ENCODE data around the gene MRPL53.
"Not testable (repeated sequence)": the region's sequence is repeated elsewhere in the genome, so short reads cannot be mapped to it uniquely, and the experiment has no call there.

The MRPL53 gene

DNA sequence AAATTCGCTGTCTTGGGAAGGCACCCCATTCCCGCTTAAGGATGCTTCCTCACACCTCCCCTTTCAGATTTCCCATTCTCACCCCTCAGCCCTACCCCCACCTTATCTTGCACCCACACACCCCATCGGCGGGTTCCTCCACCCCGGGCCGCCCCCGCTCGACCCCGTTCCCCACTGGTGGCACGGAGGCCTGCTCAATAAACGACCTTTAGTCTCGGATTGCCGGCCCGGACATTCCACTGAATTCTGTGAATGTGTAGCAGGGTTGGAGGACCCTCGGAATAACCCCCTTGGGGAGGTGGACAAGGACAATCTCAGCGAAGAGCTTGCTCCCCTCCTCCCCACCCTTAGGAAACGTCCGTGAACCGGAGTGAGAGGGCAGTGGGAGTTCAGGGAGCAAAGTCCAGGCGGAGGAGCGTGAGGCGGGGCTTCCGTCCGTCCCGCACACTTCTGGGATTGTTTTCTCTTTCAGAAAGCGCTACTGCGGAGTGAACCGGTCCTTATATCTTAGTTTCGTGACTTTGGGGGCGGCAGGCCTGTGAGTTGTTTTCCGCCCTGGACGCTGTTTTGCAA is 29.8 kb upstream of the MRPL53 start:
- DNase-seq = no peak

DNA sequence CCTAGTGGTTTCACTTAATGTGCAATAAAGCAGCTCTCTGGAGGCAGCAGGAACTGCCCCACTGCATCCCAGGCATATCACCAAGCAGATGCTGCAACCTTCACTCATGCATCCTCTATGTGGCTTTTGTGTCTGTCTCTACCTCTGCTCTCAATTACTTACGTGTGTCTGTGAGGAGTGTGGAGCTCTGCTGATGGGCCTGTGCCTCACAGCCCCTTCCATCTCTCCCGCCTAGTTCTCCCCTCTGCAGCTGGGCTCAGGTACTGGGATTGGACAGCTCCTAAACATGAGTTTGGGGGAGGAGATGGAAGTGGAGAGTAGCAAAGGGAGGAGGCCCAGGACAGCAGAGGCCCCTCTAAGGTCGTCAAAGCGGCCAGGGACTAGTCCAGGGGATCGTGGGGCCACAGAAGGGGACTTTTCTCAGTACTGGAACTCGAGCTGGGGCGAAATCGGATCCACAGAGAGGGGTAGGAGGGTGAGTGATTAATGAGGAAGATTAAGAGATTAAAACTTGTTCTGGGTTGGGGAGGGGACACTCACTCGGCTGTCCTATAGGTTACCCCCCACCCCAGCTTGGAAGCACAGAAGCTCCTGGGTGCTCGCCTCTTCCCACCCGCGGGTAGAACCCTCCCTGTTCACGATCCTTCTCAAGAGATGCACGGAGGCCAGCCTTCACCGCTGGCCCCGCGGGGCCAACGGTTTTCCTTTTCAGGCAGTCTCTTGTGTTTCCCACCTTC is 29.0 kb upstream of the MRPL53 start:
- DNase-seq = no peak

DNA sequence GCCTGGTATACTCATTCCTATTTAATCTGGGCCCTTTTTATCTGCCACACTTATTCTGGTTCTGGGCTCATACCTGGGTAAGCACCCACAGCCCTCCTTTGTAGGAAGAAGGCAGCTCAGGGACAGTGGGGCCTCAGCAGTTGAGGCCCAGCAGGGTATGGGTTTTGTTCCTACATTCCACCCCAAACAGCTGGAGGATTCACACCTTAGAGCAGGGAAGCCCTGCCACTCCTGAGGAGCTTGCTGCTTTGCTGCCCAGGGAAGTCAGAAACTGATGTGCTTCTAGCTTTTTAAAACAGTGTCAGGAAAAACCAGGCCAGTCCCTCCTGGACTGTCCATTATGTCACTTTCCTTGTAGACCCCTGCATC is 28.1 kb upstream of the MRPL53 start:
- no peak for DNase-seq

DNA sequence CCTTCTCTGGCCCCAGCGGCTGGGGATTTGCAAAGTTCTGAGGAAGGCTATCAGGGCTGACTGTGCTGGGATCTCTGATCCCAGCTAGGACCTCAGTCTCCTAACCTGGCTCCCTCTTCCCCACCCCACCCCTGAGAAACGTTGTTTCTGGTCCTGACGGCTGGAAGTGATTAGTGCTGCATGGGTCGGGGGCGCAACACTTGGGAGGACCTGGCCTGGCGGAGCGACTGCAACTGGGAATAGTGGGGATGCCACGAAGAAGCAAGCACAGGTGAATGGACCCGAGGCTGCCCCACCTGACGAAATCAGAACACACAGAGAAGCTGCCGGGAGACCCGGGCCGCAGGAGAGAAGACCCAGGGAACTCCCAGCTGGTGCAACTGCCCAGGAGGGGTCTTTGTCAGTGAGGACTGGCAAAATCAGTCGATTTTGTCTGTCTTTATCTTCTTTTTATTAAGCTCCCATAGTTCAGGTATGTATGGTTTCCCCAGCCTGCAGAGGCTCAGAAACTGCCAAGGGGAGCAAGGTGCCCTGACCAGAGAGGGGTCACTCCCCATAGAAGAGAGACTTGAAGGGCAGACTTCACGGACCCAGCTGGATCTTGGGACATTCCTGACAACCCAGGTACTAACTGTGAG is 27.6 kb upstream of the MRPL53 start:
- DNase-seq = no peak

DNA sequence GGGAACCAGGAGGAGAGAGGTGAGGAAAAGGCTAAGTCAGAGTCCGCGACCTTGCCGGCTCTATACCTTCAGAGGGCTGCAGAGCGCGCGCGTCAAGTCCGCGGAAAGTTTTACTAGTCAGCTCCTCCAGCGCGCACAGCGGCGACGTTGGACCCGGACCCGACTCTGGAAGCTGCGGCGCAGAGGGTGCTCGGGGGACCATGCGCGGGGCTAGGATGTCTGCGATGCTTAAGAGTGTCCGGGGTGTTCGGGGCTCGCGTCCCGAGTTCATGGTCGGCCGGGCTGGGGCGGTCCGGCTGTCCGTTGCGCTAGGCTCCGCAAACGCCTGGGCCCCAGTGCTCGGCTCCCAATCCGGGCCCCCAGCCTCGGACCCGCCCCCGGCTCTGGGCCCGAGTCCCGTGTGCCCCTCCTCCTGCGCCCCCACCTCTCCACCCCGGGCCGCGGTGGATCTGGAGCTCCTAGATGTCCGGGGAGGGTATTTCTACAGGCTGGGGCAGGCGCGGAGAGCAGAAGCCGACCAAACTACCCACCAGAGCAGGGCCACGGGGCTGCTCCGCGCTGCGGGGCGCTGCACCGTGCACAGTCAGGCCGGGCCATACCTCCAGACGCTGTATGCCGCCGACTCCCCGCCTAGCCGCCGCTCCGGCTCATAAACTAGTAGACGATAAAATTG is 26.9 kb upstream of the MRPL53 start, which contains the start of gene LBX2:
TSS of gene LBX2 (minus strand) at position 337 of the 673 bp plus-strand sequence. CDS start at position 271, 66 bp downstream.
- DNase-seq = no peak

DNA sequence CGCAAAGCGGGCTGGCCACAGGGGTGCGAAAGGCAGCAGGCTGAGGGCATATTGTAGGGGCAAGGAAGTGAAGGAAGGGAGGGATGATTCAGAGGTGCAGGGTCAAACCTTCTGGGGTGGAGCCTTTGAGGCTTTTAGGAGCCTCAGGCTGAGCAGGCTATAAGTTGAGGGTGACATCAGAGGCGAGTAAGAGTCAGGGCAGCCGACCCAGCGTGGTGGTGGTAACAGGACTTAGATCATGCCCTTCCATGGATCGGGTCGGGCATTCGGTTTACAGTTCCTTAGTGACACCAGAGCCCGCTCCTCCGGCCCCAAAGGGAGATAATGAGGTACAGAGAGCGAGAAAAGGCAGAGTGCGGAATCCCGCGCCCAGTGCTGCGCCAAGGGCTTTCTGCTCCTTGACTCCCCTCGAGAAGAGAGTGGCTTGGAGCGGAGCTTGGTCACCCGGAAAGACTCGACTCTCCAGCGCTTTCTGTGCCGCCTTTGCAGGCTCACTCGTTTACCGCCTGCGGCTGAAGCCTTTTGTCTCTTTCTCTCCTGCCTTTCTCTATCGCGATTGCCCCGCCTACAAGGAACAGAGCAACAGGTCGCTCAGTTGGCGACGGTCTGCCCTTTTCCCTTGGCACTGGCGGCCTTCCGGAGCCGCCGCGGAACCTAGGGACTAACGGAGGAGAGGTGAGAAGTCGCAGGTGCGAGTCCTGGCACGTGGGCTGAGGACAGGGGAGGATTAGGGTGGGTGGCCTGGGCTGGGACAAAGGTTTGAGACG is 26.2 kb upstream of the MRPL53 start:
- no peak for DNase-seq

DNA sequence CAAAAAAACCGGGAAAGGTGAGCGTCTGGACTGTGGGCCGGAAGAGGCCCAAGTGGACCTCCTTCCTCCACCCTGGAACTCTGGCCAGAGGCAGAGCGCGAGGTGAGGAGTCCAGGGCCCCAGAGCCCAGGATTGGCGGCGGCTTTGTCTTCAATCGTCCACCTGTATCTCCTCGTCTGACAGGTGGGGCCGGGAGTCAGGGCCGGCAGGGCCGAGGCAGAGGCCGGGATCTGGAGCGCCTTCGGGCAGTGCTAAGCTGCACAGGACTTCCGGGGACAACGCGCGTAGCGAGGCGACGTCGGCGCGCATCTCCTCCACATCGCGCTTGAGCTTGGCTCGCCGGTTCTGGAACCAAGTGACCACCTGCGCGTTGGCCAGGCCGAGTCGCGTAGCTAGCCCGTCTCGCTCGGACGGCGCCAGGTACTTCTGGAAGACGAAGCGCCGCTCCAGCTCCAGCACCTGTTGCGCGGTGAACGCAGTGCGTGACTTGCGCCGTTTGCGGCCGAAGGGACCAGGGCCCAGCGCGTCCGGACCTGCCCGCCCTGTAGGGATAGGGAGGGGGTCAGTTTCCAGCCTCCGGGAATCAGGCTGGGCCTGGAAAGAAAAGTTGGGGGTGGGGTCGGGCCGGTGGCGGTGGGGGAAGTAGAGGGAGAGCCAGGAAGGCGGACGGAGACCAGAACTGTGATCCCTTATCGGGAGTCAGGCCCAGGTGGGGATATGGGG is 25.5 kb upstream of the MRPL53 start:
- DNase-seq = no peak

DNA sequence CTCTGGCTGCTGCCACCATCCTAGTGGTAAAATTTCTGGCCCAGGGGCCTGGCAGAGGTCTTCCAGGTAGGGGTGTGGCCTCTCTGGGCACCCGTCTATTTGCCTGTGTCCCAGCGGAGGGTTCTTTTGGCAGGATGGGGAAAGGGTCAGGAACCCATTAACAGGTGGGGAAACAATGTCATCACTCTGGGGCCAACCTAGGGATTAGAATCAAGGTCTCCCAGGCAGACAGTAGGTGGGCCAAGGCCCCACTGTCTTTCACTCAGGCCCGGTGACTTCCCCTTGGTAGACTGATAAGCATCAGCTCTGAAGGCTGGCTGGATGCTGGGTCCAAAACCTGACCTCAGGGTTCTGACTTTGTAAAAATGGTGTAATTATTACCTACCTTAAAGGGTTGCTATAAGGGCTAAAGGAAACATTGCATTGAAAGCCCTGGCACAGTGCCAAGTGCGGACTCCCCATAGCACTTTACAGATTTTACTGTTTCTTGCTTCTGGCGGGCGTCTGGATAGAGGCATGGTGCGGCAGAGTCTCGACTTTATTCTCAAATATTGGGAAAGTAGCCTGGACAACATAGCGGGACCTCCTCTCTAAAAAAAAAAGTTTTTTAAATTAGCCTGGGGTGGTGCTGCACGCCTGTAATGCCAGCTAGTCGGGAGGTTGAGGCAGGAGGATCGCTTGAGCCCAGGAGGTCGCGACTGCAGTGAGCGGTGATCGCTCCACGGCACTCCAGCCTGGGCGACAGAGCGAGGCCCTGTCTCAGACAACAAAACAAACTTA is 24.7 kb upstream of the MRPL53 start:
- no peak for DNase-seq

DNA sequence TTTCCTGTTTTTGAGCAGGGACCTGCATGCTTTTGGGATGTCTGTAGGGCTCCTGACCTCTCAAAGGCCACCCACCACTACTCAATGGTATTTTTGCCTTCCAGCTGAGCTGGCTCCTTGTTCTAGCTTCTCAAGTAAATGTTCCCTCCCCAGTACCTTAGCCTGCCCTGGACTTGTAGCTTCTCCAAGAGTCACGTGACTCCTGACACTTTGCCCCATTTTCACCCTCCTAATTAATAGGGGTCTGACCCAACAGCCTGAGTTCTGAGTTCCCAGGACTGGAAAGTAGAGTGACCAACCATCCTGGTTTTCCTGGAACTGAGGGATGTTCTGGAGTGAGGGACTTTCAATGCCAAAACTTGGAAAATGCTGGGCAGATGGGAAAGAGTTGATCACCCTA is 23.0 kb upstream of the MRPL53 start:
- DNase-seq = no peak

DNA sequence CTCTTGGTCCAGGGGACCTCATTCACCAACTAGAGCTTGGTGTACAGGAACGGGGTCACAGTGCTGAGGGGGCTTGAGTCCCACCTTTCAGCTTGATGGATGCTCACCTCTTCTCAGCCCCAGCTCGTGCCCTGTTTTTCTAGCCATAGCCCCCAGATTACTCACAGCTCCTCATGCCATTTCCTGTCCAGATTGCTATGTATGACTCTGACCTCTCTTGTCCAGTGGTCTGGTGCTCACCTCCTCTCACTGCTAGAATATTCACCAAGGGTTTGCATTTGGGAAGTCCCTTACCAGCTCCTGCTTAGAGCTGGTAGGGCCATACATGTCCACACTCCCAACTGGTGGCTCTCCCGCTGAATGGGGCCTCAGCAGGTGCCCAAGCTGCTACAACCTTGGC is 21.1 kb upstream of the MRPL53 start:
- no peak for DNase-seq

DNA sequence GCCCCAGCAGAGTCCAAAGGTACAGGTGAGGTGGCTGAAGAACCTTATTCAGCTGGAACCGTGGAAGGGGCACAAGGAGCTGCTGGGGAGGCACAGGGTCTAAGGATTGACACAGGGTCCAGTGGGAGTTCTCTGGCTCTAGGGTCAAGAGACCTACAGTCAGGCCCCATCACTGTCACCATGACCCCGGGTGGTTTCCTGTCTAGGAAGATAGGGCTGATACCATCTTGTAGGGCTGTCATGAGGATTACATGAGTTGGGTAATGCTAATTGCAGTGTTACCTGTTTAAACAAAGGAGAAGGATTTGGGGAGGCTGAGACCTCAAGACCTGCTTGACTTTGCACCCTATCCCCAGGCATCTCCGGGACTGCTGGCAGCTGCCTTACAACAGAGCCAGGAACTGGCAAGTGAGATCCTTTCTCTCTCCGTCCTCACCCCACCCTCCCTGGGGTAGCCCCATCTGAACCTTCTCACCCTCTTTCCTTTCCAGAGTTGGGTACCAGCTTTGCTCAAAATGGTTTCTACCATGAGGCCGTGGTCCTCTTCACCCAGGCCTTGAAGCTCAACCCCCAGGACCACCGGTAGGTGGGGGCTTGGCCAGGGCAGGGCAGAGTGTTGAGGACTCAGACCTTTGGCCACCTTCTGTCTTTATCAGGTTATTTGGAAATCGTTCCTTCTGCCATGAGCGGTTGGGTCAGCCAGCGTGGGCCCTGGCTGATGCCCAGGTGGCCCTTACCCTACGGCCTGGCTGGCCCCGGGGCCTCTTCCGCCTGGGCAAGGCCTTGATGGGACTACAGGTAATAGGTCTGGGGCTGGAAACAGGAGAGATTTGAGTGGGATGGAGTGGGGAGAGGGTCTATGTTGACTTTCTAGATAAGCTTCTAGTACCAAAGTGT is 19.4 kb upstream of the MRPL53 start:
- DNase-seq = no peak

DNA sequence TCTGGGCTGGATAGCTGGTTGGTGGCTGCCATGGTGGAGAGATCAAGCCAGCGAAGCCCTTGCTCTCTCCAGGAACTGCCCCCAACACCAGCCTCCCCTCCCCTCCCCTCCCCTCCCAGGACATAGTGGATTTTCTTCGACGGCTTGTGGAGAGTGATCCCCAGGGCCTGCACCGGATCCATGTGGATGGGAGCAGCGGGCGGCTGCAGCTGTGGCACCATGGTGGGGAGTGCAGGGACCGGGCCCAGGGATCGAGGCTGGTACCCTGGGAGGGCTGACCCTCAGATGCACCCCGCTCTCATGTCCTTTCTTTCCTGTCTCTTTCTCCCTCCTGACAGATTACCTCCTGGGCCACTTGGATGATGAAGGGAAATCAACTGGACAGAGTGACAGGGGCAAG is 17.4 kb upstream of the MRPL53 start:
- no peak for DNase-seq

DNA sequence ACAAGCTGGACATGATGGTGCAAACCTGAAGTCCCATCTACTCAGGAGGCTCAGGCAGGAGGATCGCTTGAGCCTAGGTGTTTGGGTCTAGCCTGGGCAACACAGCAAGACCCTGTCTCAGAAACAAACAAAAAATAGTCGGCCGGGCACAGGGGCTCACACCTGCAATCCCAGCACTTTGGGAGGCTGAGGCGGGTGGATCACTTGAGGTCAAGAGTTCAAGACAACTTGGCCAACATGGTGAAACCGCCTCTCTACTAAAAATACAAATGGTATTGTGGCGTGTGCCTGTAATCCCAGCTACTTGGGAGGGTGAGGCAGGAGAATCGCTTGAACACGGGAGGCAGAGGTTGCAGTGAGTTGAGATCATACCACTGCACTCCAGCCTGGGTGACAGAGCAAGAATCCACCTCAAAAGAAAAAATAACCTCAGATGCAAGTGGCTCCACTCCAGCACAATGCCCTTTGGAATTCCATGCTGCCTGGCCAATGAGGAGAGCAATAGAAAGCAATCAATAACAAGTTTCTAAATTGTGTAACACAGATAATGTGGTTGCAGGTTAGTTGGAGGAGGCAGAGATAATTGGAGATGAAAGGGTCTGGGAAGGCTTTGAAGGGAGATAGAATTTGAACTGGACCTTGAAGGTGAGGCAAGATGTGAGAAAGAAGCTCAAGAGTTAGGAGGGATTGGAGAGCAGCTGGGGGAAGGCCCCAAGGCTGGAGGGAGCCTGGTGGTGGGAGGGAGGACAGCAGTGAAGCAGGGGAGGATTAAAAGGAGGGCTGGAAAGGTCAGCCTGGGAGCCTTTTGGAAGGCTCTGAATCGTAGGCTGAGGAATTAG is 16.4 kb upstream of the MRPL53 start:
- no peak for DNase-seq

DNA sequence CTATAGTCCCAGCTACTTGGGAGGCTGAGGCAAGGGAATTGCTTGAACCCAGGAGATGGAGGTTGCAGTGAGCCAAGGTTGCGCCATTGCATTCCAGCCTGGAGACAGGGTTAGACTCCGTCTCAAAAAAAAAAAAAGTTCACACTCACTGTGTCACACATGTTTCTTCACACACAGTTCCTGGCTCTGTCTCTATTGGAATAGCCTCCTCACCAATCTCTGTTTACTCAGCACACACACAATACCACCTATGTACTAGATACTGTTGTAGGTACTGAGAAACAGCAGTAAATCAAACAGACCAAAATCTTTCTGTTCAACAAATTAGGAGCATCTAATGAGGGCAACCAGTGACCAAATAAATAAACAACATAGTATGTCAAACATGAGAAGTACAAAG is 13.7 kb upstream of the MRPL53 start:
- no peak for DNase-seq

DNA sequence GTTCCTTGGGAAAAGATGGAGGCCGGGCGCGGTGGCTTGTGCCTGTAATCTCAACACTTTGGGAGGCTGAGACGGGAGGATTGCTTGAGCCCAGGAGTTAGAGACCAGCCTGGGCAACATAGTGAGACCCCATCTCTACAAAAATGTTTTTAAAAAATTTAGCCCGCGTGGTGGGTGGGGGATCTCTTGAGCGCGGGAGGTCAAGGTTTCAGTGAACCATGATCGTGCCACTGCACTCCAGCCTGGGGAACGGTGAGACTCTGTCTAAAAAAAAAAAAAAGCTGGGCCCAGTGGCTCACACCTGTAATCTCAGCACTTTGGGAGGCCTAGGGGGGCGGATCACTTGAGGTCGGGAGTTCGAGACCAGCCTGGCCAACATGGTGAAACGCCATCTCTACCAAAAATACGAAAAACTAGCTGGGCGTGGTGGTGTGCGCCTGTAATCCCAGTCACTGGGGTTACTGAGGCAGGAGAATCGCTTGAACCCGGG is 11.2 kb upstream of the MRPL53 start:
- DNase-seq = not testable (repeated sequence)

DNA sequence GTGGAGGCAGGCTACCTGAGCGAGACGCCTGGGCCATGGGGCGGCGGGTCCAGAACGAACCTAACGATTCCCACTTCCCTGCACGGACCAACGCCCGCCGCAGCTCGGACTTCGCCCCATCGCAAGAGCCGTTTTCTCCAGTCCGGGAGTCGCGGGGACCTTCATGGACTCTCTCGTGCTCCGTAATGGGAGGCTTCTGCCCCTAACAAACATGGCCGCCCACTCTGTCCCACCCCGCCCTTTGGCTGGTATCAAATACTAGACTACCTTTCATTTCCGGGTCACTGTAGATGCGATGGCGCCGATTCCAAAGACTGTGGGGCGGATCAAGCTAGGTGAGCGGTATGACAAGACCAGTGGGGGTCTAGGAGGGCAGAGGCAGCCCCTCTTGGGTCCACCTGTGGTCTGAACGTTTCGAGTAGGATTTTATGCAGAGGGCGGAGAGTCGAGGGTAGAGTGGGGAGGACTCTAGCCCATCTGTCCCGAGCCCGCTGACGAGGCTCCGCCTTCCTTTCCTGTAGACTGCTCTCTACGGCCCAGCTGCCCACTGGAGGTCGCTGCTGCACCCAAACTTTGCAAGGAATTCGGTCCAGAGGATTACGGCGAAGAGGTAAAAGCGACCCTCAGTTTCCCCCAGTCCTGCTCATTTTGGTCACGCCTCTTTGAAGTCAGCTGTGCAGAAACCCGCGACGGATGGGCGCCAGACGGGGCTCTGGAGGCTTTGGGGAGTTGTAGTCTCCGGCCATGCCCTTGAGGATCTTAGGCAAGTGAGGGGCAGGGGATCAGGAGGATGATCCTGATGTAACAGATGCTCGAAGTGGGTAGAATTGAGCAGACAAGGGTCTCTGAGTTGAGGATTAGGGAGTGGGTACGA is 10.6 kb upstream of the MRPL53 start, which contains the start of the genes CCDC142 and TTC31:
TSS of gene CCDC142 (minus strand) at position 198 of the 874 bp plus-strand sequence. CDS start at position 37, 161 bp downstream.
TSS of gene TTC31 (plus strand) at position 281 of the 874 bp plus-strand sequence. CDS start at position 296, 15 bp downstream.
- DNase-seq = peak; percentile 82

DNA sequence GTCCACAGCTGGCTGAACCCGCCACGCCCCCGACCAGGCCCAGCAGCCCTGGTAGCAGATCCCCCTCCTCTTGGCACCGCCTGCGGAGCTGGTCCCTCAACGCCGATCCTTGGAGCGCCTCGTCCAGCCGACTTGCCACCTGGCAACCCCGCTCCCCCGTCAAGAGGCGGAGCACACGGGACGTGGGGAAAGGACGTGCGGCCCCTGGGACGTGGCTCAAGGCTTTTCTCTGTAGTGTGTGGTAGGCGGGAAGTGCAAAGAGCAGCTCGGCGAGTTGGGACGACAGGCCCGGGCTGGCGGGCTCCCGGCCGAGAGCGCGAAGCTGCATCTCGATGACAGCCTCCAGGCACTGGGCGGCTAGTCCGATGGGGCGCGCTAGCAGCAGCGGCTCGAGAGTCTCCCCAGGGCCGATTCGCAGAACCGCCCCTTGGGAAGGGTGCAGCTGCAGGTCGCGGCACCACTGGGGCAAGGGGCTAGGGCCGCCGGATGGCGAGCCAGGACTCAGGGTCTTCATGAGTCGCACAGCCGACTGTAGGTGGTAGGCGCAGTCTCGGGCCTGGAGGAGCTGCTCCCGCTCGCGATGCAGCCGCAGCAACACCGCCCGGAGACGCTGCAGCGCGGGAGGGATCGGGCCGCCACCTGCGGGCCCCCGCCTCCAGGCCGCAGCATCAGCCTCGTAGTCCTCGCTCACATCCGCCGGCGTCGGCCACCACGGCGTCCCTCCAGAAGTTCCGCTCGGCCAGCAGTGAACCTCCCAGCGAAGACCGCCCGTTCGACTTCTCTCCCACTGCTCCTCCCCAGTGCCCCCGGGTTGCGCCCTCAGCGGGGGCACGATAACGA is 9.7 kb upstream of the MRPL53 start:
- DNase-seq = no peak
